ENCODE measurements around the gene SLC38A3.

SLC38A3 gene

DNA sequence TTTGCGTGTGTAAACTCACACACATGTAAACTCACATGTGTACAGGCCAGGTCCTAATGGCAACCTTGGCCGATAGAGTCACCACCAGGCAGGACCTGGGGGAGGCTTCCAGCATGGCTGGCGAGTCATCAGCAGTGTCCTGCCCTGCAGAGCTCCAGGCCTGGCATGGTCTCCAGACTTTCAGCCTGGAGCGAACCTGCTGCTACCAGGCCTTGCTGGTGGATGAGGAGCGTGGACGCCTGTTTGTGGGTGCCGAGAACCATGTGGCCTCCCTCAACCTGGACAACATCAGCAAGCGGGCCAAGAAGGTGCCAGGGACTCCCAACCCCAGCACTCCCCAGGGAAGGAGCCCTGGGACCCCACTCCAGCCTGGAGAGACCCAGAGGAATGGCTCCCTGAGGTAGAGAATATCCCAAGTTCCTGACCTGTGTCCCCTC is 64.9 kb downstream of the SLC38A3 start:
- no peak for DNase-seq

- DNase-seq = no peak
Observed at GRCh38 chr3:50270422-50271224, 65.6 kb downstream of the SLC38A3 start.
